ENCODE results near the gene SPRY2. TPM values are rescaled to one million over a fixed set of nuclear protein-coding genes. Genes with fewer than 3 reads are reported as not detected.

The SPRY2 gene
- total RNA-seq, 1 donor = 16.0 TPM

DNA sequence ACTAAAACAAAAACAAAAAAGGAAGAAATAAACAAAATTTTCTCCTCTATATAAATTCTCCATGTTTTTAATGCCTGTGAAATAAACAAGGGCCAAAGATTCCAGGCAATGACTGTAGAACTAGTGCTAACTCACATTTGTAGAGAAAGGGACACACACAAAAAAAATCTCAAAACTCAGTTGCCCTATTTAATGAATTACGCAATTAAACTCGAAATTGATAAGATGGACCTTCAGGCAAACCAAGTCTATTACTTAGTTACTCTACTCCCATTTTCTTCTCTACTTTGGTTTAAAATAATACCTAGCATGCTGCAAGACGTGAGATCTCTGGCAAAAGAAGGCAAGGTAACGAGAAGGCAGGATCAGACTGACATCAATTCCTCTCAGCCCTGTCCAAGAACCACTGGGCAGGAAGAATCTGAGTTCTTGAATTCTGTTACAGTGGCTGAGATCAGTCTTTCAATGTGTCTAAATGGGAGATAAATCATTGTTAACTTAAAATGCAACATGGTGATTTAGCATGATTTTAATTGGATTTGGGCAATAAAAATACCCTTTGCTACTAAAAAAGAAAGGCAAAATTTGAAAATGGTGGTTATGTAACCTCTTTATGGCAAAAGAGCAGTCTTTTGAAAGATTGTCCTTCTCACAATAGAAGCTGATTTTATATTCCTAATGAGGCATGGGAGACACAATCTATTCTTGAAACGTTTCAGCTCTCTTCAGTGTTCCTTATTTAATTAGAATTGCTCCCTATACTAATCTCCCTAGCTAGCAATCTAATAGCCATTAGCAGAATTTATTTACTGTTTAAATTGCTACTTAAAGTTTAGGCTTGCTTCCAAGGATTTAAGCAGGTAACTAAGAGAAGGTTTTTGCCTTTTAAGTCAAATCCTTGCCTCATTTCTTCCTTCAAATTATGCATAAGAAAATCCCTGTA, 25.9 kb downstream of the SPRY2 start:
- DNase-seq (ENCODE audit: low read depth) = no peak
- TF ChIP-seq, protein P1, sequence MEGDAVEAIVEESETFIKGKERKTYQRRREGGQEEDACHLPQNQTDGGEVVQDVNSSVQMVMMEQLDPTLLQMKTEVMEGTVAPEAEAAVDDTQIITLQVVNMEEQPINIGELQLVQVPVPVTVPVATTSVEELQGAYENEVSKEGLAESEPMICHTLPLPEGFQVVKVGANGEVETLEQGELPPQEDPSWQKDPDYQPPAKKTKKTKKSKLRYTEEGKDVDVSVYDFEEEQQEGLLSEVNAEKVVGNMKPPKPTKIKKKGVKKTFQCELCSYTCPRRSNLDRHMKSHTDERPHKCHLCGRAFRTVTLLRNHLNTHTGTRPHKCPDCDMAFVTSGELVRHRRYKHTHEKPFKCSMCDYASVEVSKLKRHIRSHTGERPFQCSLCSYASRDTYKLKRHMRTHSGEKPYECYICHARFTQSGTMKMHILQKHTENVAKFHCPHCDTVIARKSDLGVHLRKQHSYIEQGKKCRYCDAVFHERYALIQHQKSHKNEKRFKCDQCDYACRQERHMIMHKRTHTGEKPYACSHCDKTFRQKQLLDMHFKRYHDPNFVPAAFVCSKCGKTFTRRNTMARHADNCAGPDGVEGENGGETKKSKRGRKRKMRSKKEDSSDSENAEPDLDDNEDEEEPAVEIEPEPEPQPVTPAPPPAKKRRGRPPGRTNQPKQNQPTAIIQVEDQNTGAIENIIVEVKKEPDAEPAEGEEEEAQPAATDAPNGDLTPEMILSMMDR (IDR thresholded peaks at IDR 0.05; ENCODE audit: insufficient read depth, low read depth, low read length) = no peak
- H3K4me3 ChIP-seq (ENCODE audit: low read depth, low read length) = no peak overlapping the region

DNA sequence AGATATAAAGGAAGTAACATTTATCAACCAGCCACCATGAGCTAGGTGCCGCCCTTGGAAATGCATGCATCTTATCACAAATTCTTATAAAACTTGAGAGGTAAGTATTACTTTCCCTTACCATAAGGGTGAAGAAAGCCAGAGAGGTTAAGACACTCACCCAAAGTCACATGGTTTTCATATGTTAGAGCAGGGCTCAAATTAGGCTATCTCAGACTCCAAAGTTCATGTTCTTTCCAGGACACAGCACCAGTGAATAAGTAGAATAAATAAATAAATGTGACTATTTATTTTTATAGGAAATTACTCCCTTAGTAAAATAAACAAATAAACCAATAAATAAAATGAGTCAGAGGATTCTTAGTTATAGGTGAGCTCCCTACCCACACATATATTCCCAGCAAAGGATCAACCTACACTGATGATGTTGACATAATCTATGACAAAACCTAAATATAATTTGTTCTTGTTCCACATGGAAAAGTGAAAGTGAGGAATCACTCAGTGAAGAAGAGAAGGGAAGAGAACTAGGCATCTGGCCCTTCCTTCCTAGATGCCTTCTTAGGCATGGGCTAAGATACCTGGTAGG, 27.2 kb downstream of the SPRY2 start:
- H3K4me3 ChIP-seq (ENCODE audit: low read depth, low read length) = no peak overlapping the region
- TF ChIP-seq, protein P1 (IDR thresholded peaks at IDR 0.05; ENCODE audit: insufficient read depth, low read depth, low read length) = no peak
- no peak for DNase-seq (ENCODE audit: low read depth)

DNA sequence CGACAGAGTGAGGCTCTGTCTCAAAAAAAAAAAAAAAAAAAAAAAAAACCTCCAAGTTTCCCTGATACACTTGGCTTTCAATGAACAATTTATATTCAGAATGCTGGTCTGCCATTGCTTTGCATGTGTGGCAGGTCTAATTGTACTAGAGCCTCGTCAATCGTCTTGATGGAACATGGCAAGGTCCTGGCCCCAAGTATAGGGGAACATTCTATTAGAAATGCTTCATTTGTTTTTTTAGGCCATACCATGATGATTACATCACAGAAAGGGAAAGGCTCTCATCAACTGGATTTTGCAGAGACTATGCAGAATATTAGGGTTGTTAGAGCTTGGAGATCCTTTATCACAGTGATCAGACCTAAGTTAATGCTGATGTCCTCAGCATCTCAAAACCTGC, 28.0 kb downstream of the SPRY2 start:
- no peak overlapping the region for H3K4me3 ChIP-seq (ENCODE audit: low read depth, low read length)
- no peak for DNase-seq (ENCODE audit: low read depth)
- TF ChIP-seq, protein P1 (IDR thresholded peaks at IDR 0.05; ENCODE audit: insufficient read depth, low read depth, low read length) = no peak

DNA sequence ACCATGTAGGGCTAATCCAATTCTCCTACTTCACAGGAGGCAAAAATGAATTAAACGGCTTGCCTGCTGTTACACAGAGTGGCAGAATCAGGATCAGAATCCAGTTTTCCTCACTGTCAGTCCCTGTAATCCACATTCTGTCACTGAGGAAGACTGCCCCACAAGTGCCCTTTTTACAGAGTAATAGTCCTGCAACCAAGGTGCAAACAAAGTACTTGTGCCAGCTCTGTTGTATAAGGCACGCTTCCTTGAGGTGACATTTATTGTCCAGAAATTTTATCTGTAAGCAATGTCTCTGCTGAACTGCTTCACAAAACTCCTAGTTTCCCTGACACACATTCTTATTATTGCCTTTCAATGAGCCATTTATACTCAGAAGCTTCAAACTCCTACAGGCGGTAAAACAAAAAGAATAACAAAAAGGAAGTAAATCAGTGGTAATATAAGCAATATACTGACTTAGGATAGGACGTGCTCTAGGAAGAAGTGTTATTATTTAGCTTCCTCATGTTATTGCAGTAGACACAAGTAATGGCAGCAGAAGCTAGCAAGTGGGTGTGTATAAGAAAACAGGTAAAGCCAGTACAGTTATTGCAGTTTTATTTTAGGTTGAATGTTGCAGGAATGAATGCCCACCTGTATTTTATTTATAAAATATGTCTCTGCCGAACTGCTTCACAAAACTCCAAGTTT, 28.8 kb downstream of the SPRY2 start:
- TF ChIP-seq, protein P1 (IDR thresholded peaks at IDR 0.05; ENCODE audit: insufficient read depth, low read depth, low read length) = no peak
- DNase-seq (ENCODE audit: low read depth) = no peak
- H3K4me3 ChIP-seq (ENCODE audit: low read depth, low read length) = no peak overlapping the region

DNA sequence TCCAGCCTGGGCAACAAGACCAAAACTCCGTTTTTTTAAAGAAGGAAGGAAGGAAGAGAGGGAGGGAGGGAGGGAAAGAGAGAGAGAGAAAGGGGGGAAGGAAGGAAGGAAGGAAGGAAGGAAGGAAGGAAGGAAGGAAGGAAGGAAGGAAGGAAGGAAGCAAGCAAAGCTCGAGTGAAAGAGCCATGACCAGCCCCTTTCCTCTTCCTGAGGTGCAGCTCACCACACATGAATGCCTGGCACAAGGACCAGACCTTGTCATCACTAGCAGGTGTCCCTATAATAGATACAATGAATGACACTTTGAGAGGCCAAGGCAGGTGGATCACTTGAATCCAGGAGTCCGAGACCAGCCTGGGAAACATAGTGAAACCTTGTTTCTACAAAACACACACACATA, 31.0 kb downstream of the SPRY2 start:
- DNase-seq (ENCODE audit: low read depth) = no peak
- TF ChIP-seq, protein P1 (IDR thresholded peaks at IDR 0.05; ENCODE audit: insufficient read depth, low read depth, low read length) = no peak
- H3K4me3 ChIP-seq (ENCODE audit: low read depth, low read length) = no peak overlapping the region

DNA sequence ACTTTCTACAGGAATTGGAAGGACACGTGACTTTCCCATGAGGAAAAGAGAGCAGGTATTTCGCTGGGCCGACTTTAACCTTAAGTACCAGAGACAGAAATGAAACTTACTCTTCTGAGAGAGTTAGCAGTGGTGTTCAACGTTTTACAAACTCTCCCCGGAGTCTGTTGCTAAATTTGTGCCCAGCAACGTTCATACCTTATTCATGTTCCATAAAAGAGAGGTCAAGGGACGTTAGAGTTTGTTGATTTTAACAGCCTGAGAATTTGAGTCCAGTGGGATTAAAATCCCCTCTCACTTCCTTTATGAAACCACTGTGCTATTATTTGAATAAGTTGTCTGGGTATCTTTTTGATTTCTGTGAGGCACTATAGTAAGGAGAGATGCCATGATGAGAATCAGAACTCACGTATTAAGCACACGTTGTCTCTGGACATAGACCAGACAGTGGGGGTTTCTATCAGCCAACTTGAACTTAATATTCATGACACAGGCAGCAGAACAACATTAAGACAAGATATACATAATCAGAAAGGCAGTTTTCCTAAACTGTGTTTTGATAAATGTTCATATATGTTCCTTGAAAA, 33.4 kb downstream of the SPRY2 start:
- H3K4me3 ChIP-seq (ENCODE audit: low read depth, low read length) = no peak overlapping the region
- TF ChIP-seq, protein P1 (IDR thresholded peaks at IDR 0.05; ENCODE audit: insufficient read depth, low read depth, low read length) = no peak

More for the DNA sequence above, 33.4 kb downstream of the SPRY2 start:
- no peak for DNase-seq (ENCODE audit: low read depth)
